ENCODE measurements around the gene SF3B6. TPM values are rescaled to one million over a fixed set of nuclear protein-coding genes. Genes with fewer than 3 reads are reported as not detected.

SF3B6 gene
- total and polyA plus RNA-seq, 2 donors (not counting 3 experiments of a cell fraction or from before 2014, with no cell fraction given): 105 to 150 TPM

DNA sequence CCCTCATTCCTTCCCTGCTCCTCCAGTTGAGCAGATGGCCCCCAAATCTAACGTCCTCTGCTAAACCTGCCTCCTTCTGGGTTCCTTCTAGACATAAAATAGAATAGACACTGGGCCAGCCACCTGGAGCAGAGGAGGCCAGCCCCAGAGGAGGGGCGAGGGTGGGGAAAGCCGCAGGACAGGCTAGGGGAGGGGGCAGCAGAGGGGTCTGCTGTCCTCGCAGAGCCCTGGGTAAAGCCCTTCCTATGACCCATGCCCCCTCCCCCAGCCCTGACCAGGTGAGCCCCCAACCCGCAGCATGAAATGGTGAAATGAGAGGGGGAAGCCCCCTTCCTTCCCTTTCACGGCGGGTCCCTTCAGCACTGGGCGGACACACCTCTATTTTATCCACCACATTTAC, 58.4 kb downstream of the SF3B6 start:
- dilution Hi-C loops (cut with MboI; ENCODE audit: extremely low pct_ligation_motif_present, low sequenced_read_pairs): no loop called here
- no TSS peak for BruUV-seq (replicated peaks)
- intact Hi-C loops (cut with micrococcal nuclease): no loop called here

More for the DNA sequence above, 58.4 kb downstream of the SF3B6 start:
- Histone ChIP-seq H3K9me3 (replicated peaks; ENCODE audit: control insufficient read depth, insufficient read depth, low read length) (no peaks in the 10 kb centered on the region), H3K4me3 (replicated peaks in 1 of 3; ENCODE audit: insufficient read depth in 1 of 3, low read depth in 1 of 3, low read length in 3 of 3) (no peak overlapping the region), H2AFZ (ENCODE audit: low read depth, low read length) (no peak overlapping the region), H3K36me3 (ENCODE audit: control insufficient read depth in 2 of 2, extremely low read depth in 1 of 2, insufficient read depth in 2 of 2, low read length in 2 of 2) (no peaks in the 10 kb centered on the region), H3K79me2 (ENCODE audit: control insufficient read depth, insufficient read depth, low read length) (no peaks in the 10 kb centered on the region), H3K4me2 (ENCODE audit: insufficient read depth, low read length) (no peak overlapping the region), H4K20me1 (replicated peaks; ENCODE audit: control insufficient read depth, extremely low read depth, insufficient read depth, low read length) (no peaks in the 10 kb centered on the region), H3K27me3 (ENCODE audit: control insufficient read depth in 2 of 2, insufficient read depth in 2 of 2, low read length in 2 of 2) (no peaks in the 10 kb centered on the region), H3K9me1 (replicated peaks; ENCODE audit: control insufficient read depth, extremely low read depth, insufficient read depth, low read length) (no peaks in the 10 kb centered on the region), H3K4me1 (ENCODE audit: control insufficient read depth, extremely low read depth, insufficient read depth, low read length) (peaks cover 22% of the 10 kb centered on the region), H3K27ac (ENCODE audit: insufficient read depth, low read depth, low read length) (no peak overlapping the region), H3K9ac (replicated peaks; ENCODE audit: extremely low read depth, insufficient read depth, low read length) (no peak overlapping the region)
- DNase-seq (ENCODE audit: low read depth, low spot score): no peak
- POLR2A ChIA-PET: no interaction called here
- no peak for TF ChIP-seq JUN (IDR thresholded peaks at IDR 0.05; ENCODE audit: borderline replicate concordance, insufficient read depth, insufficient read length, low read depth)
- no peak for FAIRE-seq
- CTCF ChIA-PET: no interaction called here

Small RNA genes lying within 50 kb of the gene (small RNA-seq; reads per million reads assigned to genes)
- not detected for gene RNU6-370P (ENCODE audit: insufficient read depth, insufficient read length, low read depth, low replicate concordance)

Other genes starting within 250 kb of the SF3B6 start
- 19.1 and 20.0 TPM in 2 replicates for gene ATAD2B, start 149.2 kb downstream of the SF3B6 start, total RNA-seq
- gene ATAD2B, start 149.2 kb downstream of the SF3B6 start, polyA plus RNA-seq: 1.8 and 2.5 TPM in 2 replicates
- gene UBXN2A, start 135.9 kb downstream of the SF3B6 start, total RNA-seq: 16.8 and 19.0 TPM in 2 replicates
- 2.8 and 3.6 TPM in 2 replicates for gene UBXN2A, start 135.9 kb downstream of the SF3B6 start, polyA plus RNA-seq
- 0.28 and 0.82 TPM in 2 replicates for gene MFSD2B, start 66.2 kb downstream of the SF3B6 start, total RNA-seq
- 0.18 and 0.29 TPM in 2 replicates for gene MFSD2B, start 66.2 kb downstream of the SF3B6 start, polyA plus RNA-seq
- 15.4 and 15.9 TPM in 2 replicates for gene WDCP, start 28.9 kb downstream of the SF3B6 start, total RNA-seq
- gene WDCP, start 28.9 kb downstream of the SF3B6 start, polyA plus RNA-seq: 7.9 and 9.6 TPM in 2 replicates
- gene FKBP1B, start 26.6 kb downstream of the SF3B6 start, total RNA-seq: 12.9 and 16.8 TPM in 2 replicates
- 40.2 and 44.6 TPM in 2 replicates for gene FKBP1B, start 26.6 kb downstream of the SF3B6 start, polyA plus RNA-seq
- 94.2 and 102 TPM in 2 replicates for gene TP53I3, start 8.5 kb upstream of the SF3B6 start, total RNA-seq
- 112 and 116 TPM in 2 replicates for gene TP53I3, start 8.5 kb upstream of the SF3B6 start, polyA plus RNA-seq
- gene PFN4, start 47.0 kb upstream of the SF3B6 start, total RNA-seq: 0.93 TPM in 1 of 2 replicates, not detected in the other
- 0.23 and 0.27 TPM in 2 replicates for gene PFN4, start 47.0 kb upstream of the SF3B6 start, polyA plus RNA-seq
- gene FAM228B, start 47.1 kb upstream of the SF3B6 start, total RNA-seq: 8.3 and 11.9 TPM in 2 replicates
- 1.6 and 1.8 TPM in 2 replicates for gene FAM228B, start 47.1 kb upstream of the SF3B6 start, polyA plus RNA-seq
- 1.00 TPM in 1 of 2 replicates, not detected in the other for gene FAM228A, start 98.7 kb upstream of the SF3B6 start, total RNA-seq
- 0.14 and 0.36 TPM in 2 replicates for gene FAM228A, start 98.7 kb upstream of the SF3B6 start, polyA plus RNA-seq

Measured in endothelial cell of umbilical vein (primary cell).